GM13977 (cell line): ENCODE results near the gene STK32B.

Experiments
- DNase-seq: peaks from one replicate; pipeline ENCODE4 v3.0.0; 2012; ENCODE audit warnings: low spot score
- CTCF ChIP-seq: IDR thresholded peaks from 2 replicates; pipeline ENCODE4 v1.5.1; 2012; ENCODE audit warnings: mild to moderate bottlenecking, control low read depth; ENCODE audit not compliant: insufficient read depth; ENCODE audit errors: extremely low read depth, missing control alignments
- in situ Hi-C: fragments of 300-500 bp; cut with MboI; formaldehyde crosslinking; loops from one replicate; pipeline ENCODE4 v1.12.0; 2022; ENCODE audit warnings: low sequenced_read_pairs, low pct_unique_long_range_greater_than_20kb, mixed read lengths, inconsistent platforms; ENCODE audit not compliant: unreplicated experiment

The STK32B gene

DNA sequence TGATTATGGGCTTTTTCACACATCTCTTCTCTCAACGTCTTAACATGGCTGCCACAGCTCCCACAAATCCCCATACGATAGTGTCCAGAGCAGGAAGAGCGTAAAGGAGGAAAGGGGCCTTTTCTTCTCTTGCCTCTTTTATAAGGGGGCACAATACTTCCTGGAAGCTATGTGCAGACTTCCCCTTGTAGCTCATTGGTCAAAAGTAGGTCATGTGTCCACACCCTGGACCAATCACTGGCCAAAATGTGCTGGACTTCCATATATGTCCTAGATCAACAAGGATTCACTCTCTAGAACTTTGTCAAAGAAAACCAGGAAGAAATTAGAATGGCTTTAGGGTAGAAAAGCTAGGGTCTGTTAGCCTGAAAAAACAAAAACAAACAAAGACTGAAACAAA lies 26.7 kb downstream of the STK32B start:
- DNase-seq, result no peak
- no peak for TF ChIP-seq CTCF
- in situ Hi-C loops, result no loop called here

- DNase-seq, result no peak
- in situ Hi-C loops, result no loop called here
- TF ChIP-seq CTCF, result no peak
Measured at GRCh38 chr4:5079581-5079980, 28.3 kb downstream of the STK32B start.

DNA sequence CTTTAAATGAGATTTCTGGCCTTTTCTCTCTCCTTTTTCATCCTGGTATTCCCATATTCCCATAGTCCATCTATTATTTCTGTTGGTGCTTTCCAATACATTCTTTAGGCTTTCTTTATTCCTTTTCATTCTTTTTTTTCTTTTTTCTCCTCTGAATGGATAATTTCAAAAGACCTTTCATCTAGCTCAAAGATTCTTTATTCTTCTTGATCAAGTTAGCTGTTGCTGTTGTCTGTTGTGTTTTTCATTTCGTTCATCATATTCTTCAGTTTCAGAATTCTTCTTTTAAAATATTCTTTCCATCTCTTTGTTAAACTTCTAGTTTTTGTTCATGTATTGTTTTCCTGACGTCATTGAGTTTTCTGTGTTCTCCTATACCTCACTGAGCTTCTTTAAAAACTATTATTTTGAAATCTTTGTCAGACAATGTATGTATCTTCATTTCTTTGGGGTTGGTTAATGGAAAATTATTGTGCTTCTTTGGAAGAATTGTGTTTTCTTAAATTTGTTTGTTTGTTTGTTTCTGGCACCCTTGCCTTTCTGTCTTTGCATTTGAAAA lies 30.2 kb downstream of the STK32B start:
- in situ Hi-C loops, result no loop called here
- no peak for DNase-seq
- TF ChIP-seq CTCF, result no peak

DNA sequence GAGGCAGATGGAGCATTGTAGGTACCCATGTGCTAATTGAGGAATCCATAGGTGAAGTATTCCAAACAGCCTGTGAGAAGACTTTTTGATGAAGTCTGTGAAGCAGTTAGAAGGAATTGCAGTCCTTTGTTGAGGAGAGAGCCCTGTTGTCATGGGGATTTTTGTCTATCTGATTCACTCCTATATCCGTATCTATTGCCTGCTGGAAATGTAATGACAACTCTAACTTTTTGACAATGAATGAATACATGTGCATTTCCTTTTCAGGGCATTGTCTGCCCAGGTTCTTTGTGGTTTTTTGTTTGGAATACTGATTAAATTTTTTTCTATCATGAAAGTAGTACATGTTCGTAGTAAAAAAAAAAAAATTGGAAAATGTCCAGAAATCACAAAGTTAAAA lies 31.1 kb downstream of the STK32B start:
- in situ Hi-C loops, result no loop called here
- DNase-seq, result no peak
- TF ChIP-seq CTCF, result no peak

GRCh38 chr4:5084911-5085475 lies 33.7 kb downstream of the STK32B start:
- TF ChIP-seq CTCF, result no peak
- in situ Hi-C loops, result no loop called here
- no peak for DNase-seq

GRCh38 chr4:5086535-5086934 lies 35.3 kb downstream of the STK32B start:
- no peak for TF ChIP-seq CTCF
- in situ Hi-C loops, result no loop called here
- DNase-seq, result no peak
